Esophagus (tissue), 2 donors: Measurements from ENCODE around the gene PIGB. TPM values are rescaled to one million over a fixed set of nuclear protein-coding genes. Genes with fewer than 3 reads are reported as not detected.
"Not testable (repeated sequence)": the region's sequence is repeated elsewhere in the genome, so short reads cannot be mapped to it uniquely, and the experiment has no call there.

Experiments used
- H3K27ac ChIP-seq, 2 donors: one replicate each; pipeline ENCODE4 v1.5.1; 2013; ENCODE audit warnings: low read depth in 2 of 2, mild to moderate bottlenecking in 2 of 2, inconsistent platforms in 1 of 2, low read length in 1 of 2, moderate library complexity in 1 of 2
- H3K27me3 ChIP-seq, 2 donors: one replicate each; pipeline ENCODE4 v1.6.1; 2013; ENCODE audit warnings: low read length in 2 of 2, control low read depth in 1 of 2, mild to moderate bottlenecking in 1 of 2; ENCODE audit not compliant: insufficient read depth in 2 of 2, control insufficient read depth in 1 of 2
- H3K36me3 ChIP-seq, 2 donors: one replicate each; pipeline ENCODE4 v1.6.1; 2013; ENCODE audit warnings: low read length in 1 of 2; ENCODE audit not compliant: control insufficient read depth in 2 of 2, insufficient read depth in 2 of 2
- H3K4me1 ChIP-seq, 2 donors: one replicate each; pipeline ENCODE4 v1.6.1; 2013; ENCODE audit warnings: low read length in 1 of 2; ENCODE audit not compliant: control insufficient read depth in 2 of 2, insufficient read depth in 2 of 2
- H3K4me3 ChIP-seq, 2 donors: one replicate each; pipeline ENCODE4 v1.5.1; 2013; ENCODE audit warnings: low read length in 2 of 2, mild to moderate bottlenecking in 2 of 2, low read depth in 1 of 2, moderate library complexity in 1 of 2
- H3K9me3 ChIP-seq, 2 donors: one replicate each; pipeline ENCODE4 v1.6.1; 2013; ENCODE audit warnings: mild to moderate bottlenecking in 2 of 2, low read depth in 1 of 2, low read length in 1 of 2, moderate library complexity in 1 of 2; ENCODE audit not compliant: control insufficient read depth in 2 of 2, insufficient read depth in 1 of 2
- WGBS, 2 donors: extraction: QIAGEN DNeasy Blood & Tissue Kit; methylation state at CpG; one replicate each; pipeline ENCODE4 v1.1.7; 2013; 5-methylcytosine and 5-hydroxymethylcytosine counted together
- polyA plus RNA-seq, 2 donors: library from polyadenylated mRNA; stranded (reverse); fragments of 200-250 nt; gene quantifications; one replicate each; pipeline ENCODE4 v1.2.3, GENCODE V29; 2013
- donor health status: healthy with polysubstance abuse.
- donor health status: Bipolar disorder and iron deficiency.

The PIGB gene
- polyA plus RNA-seq, 2 donors = 7.7 to 14.2 TPM

GRCh38 chr15:55400050-55400449 lies 81.0 kb downstream of the PIGB start:
- H3K27ac ChIP-seq, H3K9me3 ChIP-seq, H3K27me3 ChIP-seq, H3K4me1 ChIP-seq, H3K36me3 ChIP-seq, H3K4me3 ChIP-seq: not testable (repeated sequence)
- 88 to 97% methylated on average over 8 of the region's 8 CpGs for WGBS, 2 donors

- Histone ChIP-seq H3K27ac (no peak overlapping the region), H3K4me1 (no peaks in the 10 kb centered on the region), H3K36me3 (no peaks in the 10 kb centered on the region), H3K27me3 (no peaks in the 10 kb centered on the region), H3K9me3 (no peaks in the 10 kb centered on the region), H3K4me3 (no peak overlapping the region)
- WGBS, 2 donors = 72 to 95% methylated on average over 1 of the region's 1 CpG
Measured at GRCh38 chr15:55401786-55402246, 82.8 kb downstream of the PIGB start.

- H3K27ac ChIP-seq = no peak overlapping the region
- H3K36me3 ChIP-seq = no peaks in the 10 kb centered on the region
- H3K27me3 ChIP-seq = no peaks in the 10 kb centered on the region
- no peaks in the 10 kb centered on the region for H3K9me3 ChIP-seq
- H3K4me3 ChIP-seq = no peak overlapping the region
- no peaks in the 10 kb centered on the region for H3K4me1 ChIP-seq
Measured at GRCh38 chr15:55402707-55403106, 83.7 kb downstream of the PIGB start.

- Histone ChIP-seq H3K4me3 (no peak overlapping the region), H3K36me3 (no peaks in the 10 kb centered on the region), H3K9me3 (no peaks in the 10 kb centered on the region), H3K27me3 (no peaks in the 10 kb centered on the region), H3K4me1 (no peaks in the 10 kb centered on the region), H3K27ac (no peak overlapping the region)
Measured at GRCh38 chr15:55403531-55403930, 84.5 kb downstream of the PIGB start.

Other genes starting within 250 kb of the PIGB start
- gene RSL24D1, start 122.3 kb upstream of the PIGB start, polyA plus RNA-seq = 10 to 100 TPM; 46.8 to 49.6 TPM
- 10 to 100 TPM; 10.2 to 20.9 TPM for gene RAB27A, start 29.4 kb upstream of the PIGB start, polyA plus RNA-seq
- gene PIGBOS1, start 99 bp upstream of the PIGB start, polyA plus RNA-seq = 1 to 10 TPM; 9.2 to 9.5 TPM
- 1 to 10 TPM; 5.0 to 6.7 TPM for gene CCPG1, start 89.1 kb downstream of the PIGB start, polyA plus RNA-seq
- gene PIERCE2, start 89.3 kb downstream of the PIGB start, polyA plus RNA-seq = 1 to 10 TPM in 1 of 2 donors, under 1 TPM in 1; 0.73 to 2.1 TPM
- 1 to 10 TPM; 1.4 to 2.5 TPM for gene DNAAF4, start 189.0 kb downstream of the PIGB start, polyA plus RNA-seq